Mononuclear cell (primary cell): ENCODE results near the gene CRYBG1. TPM values are rescaled to one million over a fixed set of nuclear protein-coding genes. Genes with fewer than 3 reads are reported as not detected.
"Not testable (repeated sequence)": the region's sequence is repeated elsewhere in the genome, so short reads cannot be mapped to it uniquely, and the experiment has no call there.

Source experiments
- H3K27me3 ChIP-seq: 2 replicates; pipeline ENCODE4 v1.6.0; 2011; ENCODE audit warnings: low read length, control low read depth; ENCODE audit not compliant: insufficient read depth
- H3K4me1 ChIP-seq: 2 replicates; pipeline ENCODE4 v1.5.1; 2011; ENCODE audit warnings: mild to moderate bottlenecking, low read length, control low read depth; ENCODE audit not compliant: insufficient read depth
- H3K4me3 ChIP-seq: 2 replicates; pipeline ENCODE4 v1.5.1; 2011; ENCODE audit warnings: mild to moderate bottlenecking, low read length, moderate library complexity
- H3K9me3 ChIP-seq: 2 replicates; pipeline ENCODE4 v1.5.1; 2011; ENCODE audit warnings: low read depth, mild to moderate bottlenecking, control low read depth, low read length
- total RNA-seq: library from RNA; depleted of rRNA; stranded (reverse); fragments of >200 nt; gene quantifications from one replicate; pipeline ENCODE4 v1.2.3, GENCODE V29; 2012

Gene CRYBG1
- total RNA-seq, 1 donor, result 60.9 TPM

- no peaks in the 10 kb centered on the region for H3K27me3 ChIP-seq
- H3K4me1 ChIP-seq, result peaks cover 32% of the 10 kb centered on the region
- H3K9me3 ChIP-seq, result no peaks in the 10 kb centered on the region
- H3K4me3 ChIP-seq, result no peak overlapping the region
Measured at GRCh38 chr6:106560996-106561685, 200.6 kb downstream of the CRYBG1 start.

GRCh38 chr6:106561686-106562405 is 201.3 kb downstream of the CRYBG1 start:
- no peak overlapping the region for H3K4me3 ChIP-seq
- no peaks in the 10 kb centered on the region for H3K27me3 ChIP-seq
- H3K4me1 ChIP-seq, result peaks cover 35% of the 10 kb centered on the region
- no peaks in the 10 kb centered on the region for H3K9me3 ChIP-seq

- Histone ChIP-seq H3K27me3 (no peaks in the 10 kb centered on the region), H3K9me3 (no peaks in the 10 kb centered on the region), H3K4me3 (no peak overlapping the region), H3K4me1 (peaks cover 29% of the 10 kb centered on the region)
Measured at GRCh38 chr6:106563614-106564013, 203.1 kb downstream of the CRYBG1 start.

- no peaks in the 10 kb centered on the region for H3K9me3 ChIP-seq
- no peak overlapping the region for H3K4me3 ChIP-seq
- peaks cover 29% of the 10 kb centered on the region for H3K4me1 ChIP-seq
- H3K27me3 ChIP-seq, result no peaks in the 10 kb centered on the region
Measured at GRCh38 chr6:106564476-106564875, 204.0 kb downstream of the CRYBG1 start.

- Histone ChIP-seq H3K27me3 (no peaks in the 10 kb centered on the region), H3K9me3 (no peaks in the 10 kb centered on the region), H3K4me3 (no peak overlapping the region)
Measured at GRCh38 chr6:106568530-106568929, 208.0 kb downstream of the CRYBG1 start.

GRCh38 chr6:106569428-106569827 is 208.9 kb downstream of the CRYBG1 start:
- H3K4me1 ChIP-seq, result peaks cover 19% of the 10 kb centered on the region
- no peak overlapping the region for H3K4me3 ChIP-seq
- no peaks in the 10 kb centered on the region for H3K27me3 ChIP-seq
- no peaks in the 10 kb centered on the region for H3K9me3 ChIP-seq

More at GRCh38 chr6:106568530-106568929, 208.0 kb downstream of the CRYBG1 start:
- H3K4me1 ChIP-seq, result peaks cover 17% of the 10 kb centered on the region

- no peaks in the 10 kb centered on the region for H3K27me3 ChIP-seq
- peaks cover 14% of the 10 kb centered on the region for H3K4me1 ChIP-seq
- no peak overlapping the region for H3K4me3 ChIP-seq
- no peaks in the 10 kb centered on the region for H3K9me3 ChIP-seq
Measured at GRCh38 chr6:106572436-106572835, 211.9 kb downstream of the CRYBG1 start.

GRCh38 chr6:106572875-106573585 is 212.5 kb downstream of the CRYBG1 start:
- no peaks in the 10 kb centered on the region for H3K9me3 ChIP-seq
- no peak overlapping the region for H3K4me3 ChIP-seq
- peaks cover 14% of the 10 kb centered on the region for H3K4me1 ChIP-seq
- H3K27me3 ChIP-seq, result no peaks in the 10 kb centered on the region

- peaks cover 14% of the 10 kb centered on the region for H3K4me1 ChIP-seq
- no peak overlapping the region for H3K4me3 ChIP-seq
- H3K9me3 ChIP-seq, result no peaks in the 10 kb centered on the region
- H3K27me3 ChIP-seq, result no peaks in the 10 kb centered on the region
Measured at GRCh38 chr6:106574741-106575458, 214.4 kb downstream of the CRYBG1 start.

GRCh38 chr6:106579281-106579680 is 218.8 kb downstream of the CRYBG1 start:
- Histone ChIP-seq H3K4me1 (no peaks in the 10 kb centered on the region), H3K27me3 (no peaks in the 10 kb centered on the region), H3K9me3 (no peaks in the 10 kb centered on the region), H3K4me3 (no peak overlapping the region)

GRCh38 chr6:106581468-106581867 is 221.0 kb downstream of the CRYBG1 start:
- Histone ChIP-seq H3K4me3 (no peak overlapping the region), H3K27me3 (no peaks in the 10 kb centered on the region), H3K9me3 (no peaks in the 10 kb centered on the region), H3K4me1 (no peaks in the 10 kb centered on the region)

- Histone ChIP-seq H3K9me3 (no peaks in the 10 kb centered on the region), H3K4me1 (no peaks in the 10 kb centered on the region), H3K4me3 (no peak overlapping the region), H3K27me3 (no peaks in the 10 kb centered on the region)
Measured at GRCh38 chr6:106586815-106587415, 226.4 kb downstream of the CRYBG1 start.

GRCh38 chr6:106588937-106589336 is 228.4 kb downstream of the CRYBG1 start:
- not testable (repeated sequence) for H3K4me3 ChIP-seq, H3K27me3 ChIP-seq, H3K9me3 ChIP-seq, H3K4me1 ChIP-seq

- no peaks in the 10 kb centered on the region for H3K27me3 ChIP-seq
- H3K9me3 ChIP-seq, result no peaks in the 10 kb centered on the region
- no peaks in the 10 kb centered on the region for H3K4me1 ChIP-seq
- no peak overlapping the region for H3K4me3 ChIP-seq
Measured at GRCh38 chr6:106591111-106591825, 230.8 kb downstream of the CRYBG1 start.
